GM21423 (cell line): ENCODE measurements around the gene FAM53C.
A peak's percentile ranks its signal among the peaks of the same experiment; 100 is the strongest.

ENCODE experiments used
- ATAC-seq: cut with Tn5 transposase; IDR thresholded peaks from one replicate; pipeline ENCODE4 v1.9.1; 2021; ENCODE audit warnings: mild to moderate bottlenecking, moderate library complexity; ENCODE audit not compliant: unreplicated experiment

Gene FAM53C

DNA sequence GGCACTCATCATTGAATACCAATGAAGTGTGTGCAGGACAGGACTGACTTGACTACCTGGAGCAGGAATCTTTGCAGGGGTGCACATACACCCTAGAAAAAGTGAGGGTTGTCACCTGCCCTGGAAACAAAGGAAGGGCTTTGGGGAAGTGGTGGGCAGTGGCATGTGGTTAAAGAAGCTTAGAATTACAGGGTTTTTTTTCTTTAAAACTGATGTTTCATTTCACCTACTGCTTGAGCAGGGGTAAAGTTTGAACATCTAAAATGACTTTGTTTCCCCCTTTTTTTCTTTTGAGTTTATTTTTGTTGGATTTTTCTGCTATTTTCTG is 12.5 kb downstream of the FAM53C start:
- no peak for ATAC-seq

DNA sequence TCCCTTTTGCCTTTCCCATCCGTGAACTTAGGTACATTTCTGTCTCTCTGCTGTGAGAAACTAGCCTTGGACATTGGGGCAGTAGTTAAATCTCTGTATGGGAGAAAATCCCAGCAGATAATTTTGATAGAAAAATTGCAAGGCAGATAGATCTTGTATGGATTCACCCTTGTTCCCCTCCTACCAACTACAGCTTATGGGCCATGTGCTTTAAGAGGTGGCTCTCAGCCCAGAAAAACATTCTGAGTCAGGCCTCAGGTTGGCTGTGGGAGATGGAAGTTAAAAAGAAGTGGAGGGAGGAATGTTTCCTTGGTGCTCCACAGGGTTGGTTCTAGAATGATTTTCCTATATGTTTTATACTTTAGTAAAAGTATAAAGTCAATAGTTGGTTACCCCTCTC is 13.0 kb downstream of the FAM53C start:
- ATAC-seq: no peak

DNA sequence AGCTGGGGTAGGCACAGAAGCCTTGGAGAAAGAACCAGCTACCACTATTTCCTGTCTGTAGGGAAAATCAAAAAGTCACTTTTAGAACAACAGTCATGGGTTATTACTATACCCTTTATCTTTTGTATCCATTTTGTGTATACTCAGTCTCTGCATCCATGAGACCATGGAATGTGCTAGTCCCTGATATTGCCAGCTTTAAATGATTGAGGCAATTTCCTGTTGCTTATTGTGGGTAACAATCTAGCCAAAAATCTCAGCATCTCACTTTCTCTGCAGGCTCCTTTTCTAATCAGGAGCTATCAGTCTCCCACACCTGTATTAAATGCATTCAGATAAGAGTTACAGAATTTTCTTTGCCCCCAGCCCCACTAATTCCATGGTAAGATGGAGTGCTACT is 13.5 kb downstream of the FAM53C start:
- ATAC-seq: no peak

DNA sequence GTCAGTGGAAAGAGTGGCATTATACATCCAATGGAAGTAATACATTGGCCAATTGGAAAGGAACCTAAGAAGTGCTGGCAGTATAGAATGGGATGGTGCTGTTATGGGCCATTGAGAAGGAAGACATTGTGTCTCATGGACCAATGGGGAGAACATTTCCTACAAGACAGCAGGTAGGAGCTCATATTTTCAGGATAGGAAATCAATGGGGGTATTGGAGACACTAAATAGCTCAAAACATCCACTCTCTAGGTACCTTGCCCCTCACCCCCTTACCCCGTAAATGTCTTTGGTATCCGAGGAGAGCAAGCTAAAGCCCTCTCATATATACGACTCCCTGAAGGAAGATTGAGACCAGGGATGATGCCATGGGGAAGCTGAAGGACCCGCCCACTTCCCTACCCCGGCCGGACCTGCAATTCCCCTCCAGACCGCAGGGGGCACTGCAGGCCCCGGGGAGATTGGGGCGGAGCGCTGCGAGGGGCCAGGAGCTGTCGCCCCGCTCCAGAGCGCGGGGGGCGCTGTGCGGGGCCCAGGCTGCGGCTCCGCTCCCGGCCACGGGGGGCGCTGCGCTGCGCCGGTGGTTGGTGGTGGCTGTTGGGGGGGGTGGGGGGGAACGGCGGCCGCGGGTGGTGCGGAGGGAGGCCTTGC is 14.1 kb downstream of the FAM53C start, which contains the start of gene KDM3B:
KDM3B (plus strand) TSS at position 615 of the 651 bp plus-strand sequence. CDS start 111 bp downstream, outside the sequence.
- ATAC-seq: peak; percentile 71

DNA sequence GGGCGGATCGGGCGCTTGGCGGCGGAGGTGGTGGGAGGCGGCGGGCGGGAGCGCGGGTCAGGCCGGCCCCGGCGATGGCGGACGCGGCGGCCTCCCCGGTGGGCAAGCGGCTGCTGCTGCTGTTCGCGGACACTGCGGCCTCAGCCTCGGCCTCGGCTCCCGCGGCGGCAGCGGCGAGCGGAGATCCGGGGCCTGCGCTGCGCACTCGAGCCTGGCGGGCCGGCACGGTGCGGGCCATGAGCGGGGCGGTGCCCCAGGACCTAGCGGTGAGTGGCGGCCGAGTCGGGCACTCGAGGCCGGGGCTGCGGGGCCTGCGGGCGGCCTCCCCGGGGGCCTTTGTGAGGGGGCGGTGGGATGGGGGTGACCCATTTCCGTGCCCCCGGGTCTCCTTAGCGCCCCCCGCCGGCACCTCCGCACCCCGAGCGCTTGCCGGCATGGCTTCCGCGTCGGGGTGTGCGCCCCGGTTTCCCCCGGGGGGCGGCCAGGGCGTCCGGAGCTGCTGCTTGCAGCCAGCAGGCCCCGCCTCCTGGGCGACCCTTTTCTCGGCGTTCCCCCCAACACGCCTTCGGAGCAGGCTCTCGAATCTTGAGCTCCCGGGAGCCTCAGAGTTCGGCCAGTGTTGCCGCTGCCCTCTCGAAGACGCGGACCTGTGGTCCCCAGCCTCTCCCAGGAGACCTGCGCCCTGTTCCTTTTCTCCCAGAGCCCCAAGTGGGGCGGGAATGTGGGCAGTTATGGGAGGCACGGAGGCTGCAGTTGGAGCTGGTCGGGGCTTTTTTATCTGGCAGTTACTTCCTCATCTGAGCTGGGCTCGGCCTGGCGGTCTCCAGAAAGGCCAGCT is 14.9 kb downstream of the FAM53C start:
- ATAC-seq: peak; percentile 47

DNA sequence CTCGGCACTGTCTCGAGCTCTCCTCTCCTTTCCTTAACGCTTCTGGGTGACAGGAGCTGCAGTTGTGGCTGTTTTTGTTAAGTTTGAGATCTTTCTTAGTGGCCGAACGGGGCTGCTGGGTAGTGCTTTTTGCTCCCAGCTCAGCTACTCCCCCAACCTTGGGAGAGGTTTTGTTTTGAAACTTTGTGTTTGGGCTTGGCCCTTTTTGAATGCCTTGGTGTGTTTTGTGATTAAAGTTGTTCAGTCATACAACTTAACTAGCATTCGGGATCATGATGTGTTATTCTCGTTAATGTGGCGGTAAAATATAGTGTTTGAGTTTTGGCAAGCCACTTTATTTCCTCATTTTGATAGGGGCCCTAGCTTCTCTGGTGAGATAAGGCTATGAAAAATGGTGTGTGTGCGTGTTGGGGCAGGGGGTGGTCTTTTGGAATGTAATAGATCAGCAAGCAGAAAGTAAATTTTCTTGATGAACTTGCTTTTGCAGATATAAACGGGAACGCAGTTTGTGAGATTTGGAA is 15.6 kb downstream of the FAM53C start:
- ATAC-seq: no peak

DNA sequence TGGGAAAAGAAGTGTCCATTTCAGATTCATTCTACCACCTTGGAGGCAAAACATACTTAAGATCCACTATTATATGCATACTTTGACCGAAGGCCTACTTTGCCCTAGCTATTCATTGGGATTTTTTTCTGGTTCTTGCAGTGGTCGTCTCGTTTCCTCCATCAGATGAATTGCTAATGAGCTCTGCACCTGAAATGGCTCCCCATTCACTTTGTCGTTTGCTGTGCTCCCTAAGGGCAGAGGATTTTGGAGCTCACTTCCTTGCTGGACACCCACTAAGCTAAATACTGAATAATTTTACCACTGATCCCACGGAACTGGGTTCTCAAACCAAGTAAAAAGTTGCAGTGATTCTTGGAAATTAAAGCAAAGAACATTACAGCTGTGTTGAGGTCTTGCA is 16.3 kb downstream of the FAM53C start:
- ATAC-seq: no peak

DNA sequence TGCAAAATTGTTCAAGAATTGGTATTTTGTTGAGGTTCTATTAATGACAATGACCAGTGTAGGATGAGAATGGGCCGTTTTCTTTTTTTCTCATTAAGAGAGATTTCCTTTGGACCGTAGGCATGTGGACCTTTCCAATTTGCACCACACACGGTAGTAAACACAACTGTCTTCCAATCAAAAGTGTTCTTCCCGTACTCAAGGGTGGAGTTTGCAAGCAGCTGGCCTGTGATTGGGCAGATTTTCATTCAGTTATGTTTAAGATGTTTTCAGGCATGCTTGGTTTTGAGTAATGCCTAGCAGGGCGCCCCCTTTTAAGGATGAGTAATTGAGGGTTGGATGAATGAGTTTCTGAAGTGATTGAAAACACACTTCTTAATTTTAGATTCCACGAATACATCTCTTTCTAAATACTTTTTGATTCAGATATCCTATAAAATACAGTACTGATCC is 16.9 kb downstream of the FAM53C start:
- no peak for ATAC-seq

DNA sequence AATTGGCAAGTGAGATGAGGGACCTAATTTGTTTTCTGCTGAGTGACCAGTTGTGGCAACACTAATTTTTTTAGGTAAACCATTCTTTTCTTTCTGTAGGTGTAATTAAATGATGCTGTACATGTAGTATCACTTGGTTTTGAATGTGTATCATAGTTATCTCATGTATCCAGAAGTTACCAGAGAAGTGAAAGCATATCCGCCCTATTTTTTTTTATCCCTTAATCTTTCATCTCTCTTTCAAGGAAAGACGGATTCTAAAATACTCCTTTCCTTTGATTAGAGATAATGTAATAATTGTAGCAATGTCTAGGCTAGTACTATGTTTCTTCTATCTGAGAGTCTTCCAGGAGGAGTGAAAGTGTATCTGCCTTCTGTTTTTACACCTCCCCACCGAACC is 21.6 kb downstream of the FAM53C start:
- no peak for ATAC-seq

DNA sequence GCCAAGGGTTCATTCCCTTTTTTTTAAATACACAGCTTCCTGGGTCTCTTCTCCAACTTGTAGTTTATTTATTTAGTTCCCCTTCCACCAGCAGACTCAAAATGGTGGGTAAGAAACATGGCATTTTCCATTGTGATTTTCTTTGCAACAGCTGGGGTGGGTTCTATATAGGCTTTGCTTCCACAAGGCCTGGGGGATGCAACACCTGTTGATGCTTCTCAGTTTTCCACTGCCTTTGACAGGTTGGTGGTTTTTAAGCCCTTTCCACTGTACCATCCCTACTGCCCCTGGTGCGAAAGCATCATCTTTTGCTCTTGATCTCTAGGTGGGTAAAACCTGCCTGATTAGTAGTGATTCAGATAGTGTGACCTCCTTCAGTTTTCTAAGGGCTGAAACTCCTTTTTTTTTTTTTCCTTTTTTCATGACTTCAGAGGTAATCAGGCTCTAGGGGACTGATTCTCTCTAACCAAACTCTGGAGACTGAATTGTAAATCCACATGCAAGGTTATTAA is 22.9 kb downstream of the FAM53C start:
- ATAC-seq: no peak

DNA sequence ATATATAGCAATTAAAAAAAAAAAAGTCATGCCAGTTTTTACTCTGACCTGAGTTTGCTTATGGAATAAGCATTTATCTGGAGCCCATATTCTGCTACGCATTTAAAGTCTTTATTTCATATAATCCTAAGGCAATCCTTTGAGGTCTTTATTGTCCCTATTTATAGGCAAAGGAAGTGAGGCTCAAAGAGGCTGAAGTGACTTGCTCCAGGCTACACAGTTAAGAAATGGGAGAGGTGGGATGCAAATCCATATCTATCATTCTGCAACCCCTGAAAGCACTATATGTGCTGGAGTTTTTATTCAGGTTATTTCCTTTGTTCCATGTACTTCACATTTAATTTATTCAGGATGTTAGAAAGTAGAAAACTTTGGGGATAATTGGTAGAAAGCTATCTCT is 26.5 kb downstream of the FAM53C start:
- ATAC-seq: no peak

DNA sequence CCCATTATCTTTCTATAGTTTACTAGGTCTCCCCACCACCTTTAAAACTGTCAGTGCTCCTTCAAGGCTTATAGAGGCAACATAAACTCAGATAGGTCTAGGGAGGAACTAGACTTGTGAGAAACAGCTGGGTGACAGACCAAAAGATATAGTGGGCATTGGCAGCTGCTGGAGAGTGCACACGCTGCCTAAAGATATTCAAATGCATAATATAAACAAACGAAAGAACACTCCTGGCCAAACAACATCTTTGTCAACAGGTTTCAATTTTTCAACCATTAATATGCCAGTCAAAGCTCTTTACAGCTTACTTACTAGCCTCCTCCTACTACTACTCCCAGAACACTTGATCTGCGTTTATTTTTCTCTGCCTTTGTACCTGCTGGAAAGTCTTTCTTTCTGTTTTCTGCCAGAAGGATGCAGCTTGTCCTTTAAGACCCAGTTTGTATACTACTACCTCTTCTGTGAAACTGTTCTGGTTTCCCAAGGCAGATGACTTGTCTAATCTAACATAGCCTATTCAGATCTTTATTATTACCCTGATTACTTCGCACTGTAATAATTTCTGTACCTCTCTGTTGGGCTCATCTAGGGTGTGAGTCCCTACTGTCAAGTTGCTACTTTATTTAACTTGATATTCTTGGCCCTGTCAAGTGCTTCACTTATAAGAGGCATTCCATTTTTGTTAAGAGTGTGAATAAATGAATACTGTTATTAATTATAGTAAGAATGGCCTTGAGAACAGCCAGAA is 28.7 kb downstream of the FAM53C start:
- no peak for ATAC-seq

DNA sequence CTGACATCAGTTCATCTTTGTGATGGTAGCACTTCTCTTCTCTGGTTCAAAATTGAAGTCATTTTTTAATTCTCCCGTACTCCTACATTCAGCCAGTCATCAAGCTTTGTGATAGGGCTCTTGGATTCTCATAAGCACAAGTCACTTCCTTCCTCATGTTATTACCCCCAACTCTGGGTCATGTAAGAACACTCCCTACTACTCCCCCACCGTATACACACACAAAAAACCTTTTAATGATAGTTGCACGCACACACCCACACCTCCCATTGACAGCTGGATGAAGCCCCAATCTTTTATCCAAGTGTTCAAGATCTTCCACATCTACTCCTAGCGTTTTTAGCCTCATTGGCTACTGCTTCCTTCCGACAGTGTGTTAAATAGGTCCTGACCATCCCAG is 31.2 kb downstream of the FAM53C start:
- no peak for ATAC-seq

DNA sequence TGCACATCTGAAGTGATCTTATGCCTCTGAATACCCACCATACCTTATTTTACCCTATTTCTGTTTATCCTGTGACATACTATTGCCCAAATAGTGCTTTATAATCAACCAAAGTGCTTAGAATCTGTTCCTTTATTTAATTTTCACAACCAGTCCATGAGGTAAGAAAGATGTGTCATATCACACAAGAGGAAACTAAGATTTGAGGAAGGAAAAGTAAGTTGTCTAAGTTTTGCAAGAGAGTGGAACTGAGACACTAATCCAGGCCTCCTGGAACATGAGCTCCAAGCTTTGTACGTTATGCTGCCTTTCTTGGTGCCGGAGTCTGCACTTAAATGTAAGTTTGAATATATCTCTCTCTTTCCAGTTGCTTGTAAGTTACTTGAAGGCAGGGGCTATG is 31.6 kb downstream of the FAM53C start:
- ATAC-seq: no peak

DNA sequence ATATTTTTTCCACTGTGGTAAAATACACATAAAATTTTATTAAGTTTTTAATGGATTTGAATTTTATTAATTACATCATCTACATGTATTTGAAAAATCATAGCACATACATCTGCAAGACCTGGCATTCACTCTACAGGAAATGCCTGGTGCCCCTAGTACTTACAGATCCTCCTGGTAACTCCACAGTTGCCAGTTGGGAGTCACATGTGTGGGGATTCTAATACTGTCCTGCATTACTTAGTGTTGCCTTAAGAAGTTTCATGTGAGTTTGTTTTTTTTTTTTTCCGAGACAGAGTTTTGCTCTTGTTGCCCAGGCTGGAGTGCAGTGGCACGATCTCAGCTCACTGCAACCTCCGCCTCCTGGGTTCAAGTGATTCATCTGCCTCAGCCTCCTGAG is 32.5 kb downstream of the FAM53C start:
- ATAC-seq: no peak

DNA sequence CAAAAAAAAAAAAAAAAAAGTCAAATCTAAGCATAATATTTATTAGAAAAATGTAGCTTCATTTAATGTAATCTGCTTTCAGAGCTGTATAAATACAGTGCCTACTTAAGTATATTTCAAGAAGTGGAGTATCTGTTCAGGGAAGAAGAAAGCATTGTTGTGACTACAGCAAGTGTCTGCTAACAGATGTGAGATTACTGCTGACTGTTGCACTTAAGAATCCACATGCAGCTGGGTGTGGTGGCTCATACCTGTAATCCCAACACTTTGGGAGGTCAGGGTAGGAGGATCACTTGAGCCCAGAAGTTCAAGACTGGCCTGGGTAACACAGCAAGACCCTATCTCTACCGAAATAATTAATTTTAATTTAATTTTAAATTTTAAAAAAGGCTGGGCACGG is 33.4 kb downstream of the FAM53C start:
- no peak for ATAC-seq

DNA sequence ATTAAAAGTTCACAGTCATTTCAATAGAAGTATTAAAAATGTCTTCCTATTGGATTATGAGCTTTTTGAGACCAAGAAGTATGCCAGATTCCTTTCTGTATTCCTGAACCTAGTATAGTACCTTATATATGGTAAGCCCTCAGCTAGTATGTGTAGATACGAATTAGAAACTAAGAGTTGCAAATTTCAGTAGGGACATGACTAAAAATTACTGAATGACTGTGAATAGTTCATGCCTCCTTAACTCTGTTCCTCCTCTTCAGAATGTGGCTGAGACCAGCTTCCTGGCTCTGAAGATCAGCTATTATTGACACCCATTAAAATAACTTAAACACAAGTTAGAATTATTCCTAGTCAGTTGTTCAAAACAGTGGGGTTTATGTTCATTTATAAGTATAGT is 34.2 kb downstream of the FAM53C start:
- ATAC-seq: no peak

DNA sequence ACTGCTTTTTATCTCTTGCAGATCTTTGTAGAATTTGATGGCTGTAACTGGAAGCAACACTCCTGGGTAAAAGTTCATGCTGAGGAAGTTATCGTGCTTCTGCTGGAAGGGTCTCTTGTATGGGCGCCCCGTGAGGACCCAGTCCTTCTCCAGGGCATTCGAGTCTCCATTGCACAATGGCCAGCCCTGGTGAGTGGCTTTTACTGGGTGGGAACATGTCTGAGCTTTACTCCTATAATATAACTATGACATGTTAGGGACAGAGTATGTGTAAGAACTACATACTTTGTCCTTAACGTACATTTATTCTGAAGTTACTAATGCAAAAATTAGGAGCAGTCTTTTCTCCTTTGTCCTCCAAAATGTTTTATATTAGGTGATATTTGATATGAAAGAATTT is 34.6 kb downstream of the FAM53C start:
- ATAC-seq: no peak

DNA sequence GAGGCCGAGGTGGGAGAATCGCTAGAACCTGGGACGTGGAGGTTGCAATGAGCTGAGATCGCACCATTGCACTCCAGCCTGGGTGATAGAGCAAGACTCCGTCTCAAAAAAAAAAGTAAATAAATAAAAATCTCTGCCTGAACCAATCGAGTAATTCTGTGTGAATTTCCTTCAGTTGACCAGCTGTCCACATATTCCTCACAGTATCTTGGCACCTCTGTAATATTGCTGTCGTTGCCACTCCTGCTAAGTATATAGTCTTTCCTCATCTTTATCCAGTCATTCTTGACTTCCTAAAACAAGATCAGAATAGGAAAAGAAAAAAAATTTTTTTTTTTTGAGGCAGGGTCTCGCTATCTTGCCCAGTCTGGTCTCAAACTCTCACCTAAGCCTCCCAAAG is 44.3 kb downstream of the FAM53C start:
- ATAC-seq: no peak

DNA sequence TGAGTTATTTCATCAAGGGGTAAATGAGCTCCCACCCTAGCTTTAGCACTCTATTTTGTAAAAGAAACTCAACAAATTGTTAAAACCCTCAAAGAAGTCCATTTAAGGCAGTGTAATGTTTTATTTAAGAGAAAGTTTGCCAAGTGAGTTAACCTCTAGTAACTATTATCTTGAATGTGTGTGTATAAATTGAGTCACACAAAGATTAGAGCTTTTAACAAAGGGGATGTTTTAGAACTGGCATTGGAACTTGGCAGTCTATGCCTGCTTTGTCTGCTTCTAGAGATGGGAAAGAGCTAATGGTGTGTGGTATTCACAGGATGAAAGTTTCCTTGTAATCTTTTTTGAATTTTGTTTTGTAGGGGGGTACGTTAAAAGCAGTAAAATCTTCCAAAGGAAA is 47.6 kb downstream of the FAM53C start:
- no peak for ATAC-seq

DNA sequence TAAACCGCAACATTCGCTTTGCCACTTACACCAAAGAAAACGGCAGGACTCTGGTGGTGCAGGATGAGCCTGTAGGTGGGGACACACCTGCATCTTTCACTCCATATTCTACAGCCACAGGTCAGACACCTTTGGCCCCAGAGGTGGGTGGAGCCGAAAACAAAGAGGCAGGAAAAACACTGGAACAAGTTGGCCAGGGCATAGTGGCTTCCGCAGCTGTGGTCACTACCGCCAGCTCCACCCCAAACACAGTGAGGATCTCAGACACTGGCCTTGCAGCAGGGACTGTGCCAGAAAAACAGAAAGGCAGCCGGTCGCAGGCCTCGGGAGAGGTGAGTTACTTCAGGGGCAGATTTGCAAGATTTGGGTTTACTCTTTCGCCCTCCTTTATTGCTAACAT is 48.2 kb downstream of the FAM53C start:
- ATAC-seq: no peak
